SK-N-SH (cell line): ENCODE measurements around the gene MIPOL1.

Experiments
- CTCF ChIP-seq: fragments of 200-600 bp; sonication (generic); IDR thresholded peaks from 2 replicates; pipeline ENCODE4 v1.6.1; 2017; ENCODE audit warnings: antibody characterized with exemption, mild to moderate bottlenecking, moderate library complexity
- EZH2phosphoT487 ChIP-seq: fragments of 200-600 bp; sonication (generic); IDR thresholded peaks from 2 replicates; pipeline ENCODE4 v1.6.1; 2017; ENCODE audit warnings: low read depth, mixed run types, mild to moderate bottlenecking, antibody characterized with exemption, moderate library complexity, borderline replicate concordance

DNA sequence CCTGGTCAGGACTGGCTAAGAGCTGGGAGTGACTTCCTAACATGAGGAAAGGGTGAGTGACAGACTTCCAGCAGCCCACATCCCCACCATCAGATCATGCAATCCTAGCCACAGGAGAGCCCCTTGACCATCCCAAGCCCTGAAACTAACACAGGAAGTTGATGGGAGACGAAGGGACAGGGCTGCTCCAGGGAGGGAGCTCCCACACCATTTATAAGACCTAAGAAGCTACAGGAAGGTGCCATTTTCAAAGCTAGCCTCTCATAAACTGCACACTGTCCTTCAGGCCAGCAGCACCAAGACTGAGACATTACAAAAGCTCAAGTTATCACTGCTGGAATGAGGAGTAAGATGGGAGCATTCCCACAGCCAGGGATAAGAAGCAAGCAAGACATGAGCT lies 44.7 kb upstream of the MIPOL1 start:
- no peak for TF ChIP-seq CTCF
- no peak for TF ChIP-seq EZH2phosphoT487
